Brain microvascular endothelial cell (primary cell): ENCODE results near the gene ADGRD1.
"Not testable (repeated sequence)": the region's sequence is repeated elsewhere in the genome, so short reads cannot be mapped to it uniquely, and the experiment has no call there.

Source experiments
- DNase-seq: peaks from one replicate; pipeline ENCODE4 v3.0.0-alpha.2; 2020
- H3K27ac ChIP-seq: fragments of 250-450 bp; sonication (Bioruptor Pico); 2 replicates; pipeline ENCODE4 v1.5.1; 2020; ENCODE audit warnings: mild to moderate bottlenecking, moderate library complexity
- H3K27me3 ChIP-seq: fragments of 250-450 bp; sonication (Bioruptor Pico); replicated peaks from 2 replicates; pipeline ENCODE4 v1.5.1; 2020; ENCODE audit warnings: mild to moderate bottlenecking
- H3K36me3 ChIP-seq: fragments of 250-450 bp; sonication (Bioruptor Pico); replicated peaks from 2 replicates; pipeline ENCODE4 v1.5.1; 2020; ENCODE audit warnings: mild to moderate bottlenecking
- H3K4me3 ChIP-seq: 2 replicates; pipeline ENCODE4 v1.5.1; 2011; ENCODE audit warnings: low read depth, mild to moderate bottlenecking, control low read depth, low read length, moderate library complexity
- CTCF ChIP-seq: IDR thresholded peaks from 2 replicates; pipeline ENCODE4 v1.5.1; 2011; ENCODE audit warnings: low read depth, mild to moderate bottlenecking, moderate library complexity, low read length, control low read depth, inconsistent platforms; ENCODE audit errors: missing control alignments
- in situ Hi-C: cut with HindIII; loops from 2 replicates; pipeline ENCODE4 v1.10.0; 2017; ENCODE audit warnings: low sequenced_read_pairs, low pct_ligation_motif_present

The ADGRD1 gene

DNA sequence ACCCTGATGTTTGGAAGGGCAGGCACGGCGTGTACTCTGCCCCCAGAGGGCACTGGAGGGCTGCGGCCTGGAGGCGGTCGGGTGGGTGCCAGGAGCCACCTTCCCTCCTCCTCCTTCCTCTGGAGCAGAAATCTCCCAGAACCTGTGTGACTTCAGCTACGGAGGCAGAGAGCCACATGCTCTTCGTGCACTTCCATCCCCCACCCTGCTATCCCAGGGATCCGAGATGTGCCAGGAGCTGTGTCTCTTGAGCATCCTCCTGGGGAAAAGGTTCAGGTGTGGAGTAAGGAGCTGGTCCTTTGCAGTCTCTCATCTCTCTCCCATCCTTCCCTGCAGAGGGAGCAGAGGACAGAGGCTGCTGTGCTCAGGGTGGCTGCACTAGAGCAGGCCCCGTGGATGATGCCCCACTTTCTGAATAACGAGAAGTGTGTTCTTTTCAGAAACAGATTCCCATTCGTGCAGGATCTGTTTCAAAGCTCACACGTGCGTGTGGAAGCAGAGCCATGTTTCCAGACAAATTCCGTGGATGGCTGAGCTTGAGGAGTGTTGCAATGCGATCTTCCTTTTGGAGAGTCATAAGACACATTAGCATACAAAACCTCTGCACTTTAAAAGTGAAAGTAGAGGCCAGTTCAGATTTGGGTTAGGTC lies 162.9 kb downstream of the ADGRD1 start:
- DNase-seq = no peak
- peak; percentile 23 for TF ChIP-seq CTCF
- no peak overlapping the region for H3K4me3 ChIP-seq
- in situ Hi-C loops = no loop called here
- no peaks in the 10 kb centered on the region for H3K36me3 ChIP-seq
- H3K27me3 ChIP-seq = no peaks in the 10 kb centered on the region
- H3K27ac ChIP-seq = no peak overlapping the region

DNA sequence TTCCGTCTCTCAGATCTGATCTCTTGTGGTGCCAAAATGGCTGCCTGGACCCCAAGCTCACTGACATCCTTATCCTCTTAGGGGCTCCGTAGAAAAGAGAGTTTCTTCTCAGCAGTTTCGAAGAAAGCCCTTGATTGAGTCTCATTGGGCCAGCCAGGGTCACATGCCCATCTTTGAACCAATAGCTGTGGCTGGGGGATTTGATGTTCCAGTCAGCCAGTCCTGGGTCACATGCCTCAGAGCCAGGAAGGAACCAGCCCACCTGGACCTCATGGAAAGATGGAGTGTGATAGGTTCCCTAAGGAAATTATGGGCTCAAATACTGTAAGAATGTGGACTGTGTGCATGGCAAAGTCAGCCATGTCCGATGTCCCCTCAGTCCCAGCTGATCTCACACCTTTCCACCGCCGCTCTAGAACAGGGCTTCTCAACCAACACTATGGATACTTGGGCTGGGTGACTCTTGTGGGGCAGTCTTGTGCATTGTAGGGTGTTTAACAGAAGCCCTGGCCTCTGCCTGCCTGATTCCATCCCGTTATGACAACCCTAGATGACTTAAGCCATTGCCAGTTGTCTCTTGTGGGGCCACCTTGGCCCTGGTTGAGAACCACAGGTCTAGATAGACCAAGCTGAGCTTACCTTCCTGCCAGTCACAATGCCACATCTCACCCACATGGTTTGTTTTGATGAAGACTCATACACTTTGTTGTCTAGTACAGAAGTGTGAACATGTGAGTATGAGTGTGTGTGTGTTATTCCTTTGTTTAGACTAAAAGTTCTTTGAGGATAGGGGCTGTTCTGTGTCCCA lies 163.9 kb downstream of the ADGRD1 start:
- Histone ChIP-seq H3K27ac (no peak overlapping the region), H3K4me3 (no peak overlapping the region), H3K36me3 (no peaks in the 10 kb centered on the region), H3K27me3 (no peaks in the 10 kb centered on the region)
- no peak for TF ChIP-seq CTCF
- in situ Hi-C loops = no loop called here
- DNase-seq = no peak

DNA sequence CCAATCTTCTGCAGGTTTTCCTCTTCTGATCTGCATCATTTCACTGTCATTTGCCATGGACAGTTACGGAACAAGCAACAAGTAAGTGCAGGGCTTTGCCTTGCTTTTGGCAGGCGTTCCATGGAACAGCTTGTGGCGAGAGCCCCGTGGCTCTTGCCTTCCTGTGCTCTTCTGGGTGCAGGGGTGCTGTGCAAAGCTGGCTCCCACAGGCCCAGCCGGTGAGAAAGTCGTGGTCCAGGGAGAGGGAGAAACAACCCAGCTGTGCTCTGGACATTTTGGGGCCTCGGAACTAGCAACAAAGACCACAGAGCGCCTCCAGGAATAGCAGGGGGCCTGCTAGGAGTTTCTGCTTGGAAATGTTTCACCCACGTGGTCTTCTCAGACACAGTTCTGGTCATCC lies 164.7 kb downstream of the ADGRD1 start:
- no peaks in the 10 kb centered on the region for H3K27me3 ChIP-seq
- H3K27ac ChIP-seq = no peak overlapping the region
- in situ Hi-C loops = no loop called here
- no peak for TF ChIP-seq CTCF
- no peak for DNase-seq
- H3K36me3 ChIP-seq = no peaks in the 10 kb centered on the region
- no peak overlapping the region for H3K4me3 ChIP-seq

DNA sequence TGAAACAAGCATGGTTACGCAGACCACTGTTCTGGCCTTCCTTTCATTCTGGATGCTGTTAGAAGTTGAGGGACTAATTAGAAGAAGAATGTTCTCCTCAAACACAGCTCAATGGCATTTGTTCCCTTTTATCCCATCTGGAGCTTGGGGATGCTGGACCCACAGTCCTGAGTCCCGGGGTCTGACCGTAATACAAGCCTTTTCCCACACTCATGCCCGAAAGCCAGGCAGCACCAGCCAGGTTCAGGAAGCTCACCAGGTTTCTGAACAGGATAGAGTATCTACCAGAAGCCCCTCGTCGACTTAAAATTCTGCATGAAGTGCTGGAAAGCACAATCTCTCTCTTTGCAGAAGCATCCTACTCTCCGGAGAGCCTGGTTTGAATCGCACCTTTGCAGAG lies 165.6 kb downstream of the ADGRD1 start:
- H3K4me3 ChIP-seq, H3K27ac ChIP-seq, DNase-seq, H3K36me3 ChIP-seq, H3K27me3 ChIP-seq, in situ Hi-C loops: not testable (repeated sequence)

- in situ Hi-C loops = no loop called here
- DNase-seq = no peak
- H3K4me3 ChIP-seq = no peak overlapping the region
- no peaks in the 10 kb centered on the region for H3K36me3 ChIP-seq
- TF ChIP-seq CTCF = no peak
- H3K27me3 ChIP-seq = no peaks in the 10 kb centered on the region
- no peak overlapping the region for H3K27ac ChIP-seq
Observed at GRCh38 chr12:131119936-131120335, 166.2 kb downstream of the ADGRD1 start.

- Histone ChIP-seq H3K27ac (no peak overlapping the region), H3K36me3 (no peaks in the 10 kb centered on the region), H3K27me3 (no peaks in the 10 kb centered on the region), H3K4me3 (no peak overlapping the region)
- no peak for DNase-seq
- in situ Hi-C loops = no loop called here
- no peak for TF ChIP-seq CTCF
Observed at GRCh38 chr12:131120831-131121271, 167.1 kb downstream of the ADGRD1 start.
